Ramos (cell line): ENCODE data around the gene GNAI2.

Experiments
- in situ Hi-C: fragments of 300-500 bp; cut with MboI; formaldehyde crosslinking; loops from one replicate; pipeline ENCODE4 v1.14.3; 2022; ENCODE audit warnings: low sequenced_read_pairs; ENCODE audit not compliant: unreplicated experiment

GNAI2 gene

GRCh38 chr3:50235716-50236483 is at the start of gene GNAI2:
TSS of gene GNAI2 (plus strand) at chr3:50236204. CDS start at chr3:50236336, 132 bp downstream.
- in situ Hi-C loops: no loop called here

- in situ Hi-C loops: no loop called here
Observed at GRCh38 chr3:50187750-50188149, 48.3 kb upstream of the GNAI2 start.

GRCh38 chr3:50189274-50189673 is 46.7 kb upstream of the GNAI2 start:
- in situ Hi-C loops: no loop called here

- in situ Hi-C loops: loop anchor here (5.0 kb wide), 1 partner anchor 82 kb away; no protein-coding TSS in a partner anchor
Observed at GRCh38 chr3:50189989-50190388, 46.0 kb upstream of the GNAI2 start.

- in situ Hi-C loops: loop anchor here (5.0 kb wide), 1 partner anchor 81 kb away; no protein-coding TSS in a partner anchor
Observed at GRCh38 chr3:50190936-50191660, 44.9 kb upstream of the GNAI2 start, which contains the start of gene GNAT1. TSS of gene GNAT1 (plus strand) at chr3:50191610. CDS start at chr3:50191726, 116 bp downstream.

- in situ Hi-C loops: loop anchor here (5.0 kb wide), 1 partner anchor 80 kb away; no protein-coding TSS in a partner anchor
Observed at GRCh38 chr3:50192124-50192523, 43.9 kb upstream of the GNAI2 start.

GRCh38 chr3:50192689-50193141 is 43.3 kb upstream of the GNAI2 start:
- in situ Hi-C loops: loop anchor here (5.0 kb wide), 1 partner anchor 80 kb away; no protein-coding TSS in a partner anchor

GRCh38 chr3:50193286-50193685 is 42.7 kb upstream of the GNAI2 start:
- in situ Hi-C loops: loop anchor here (5.0 kb wide), 1 partner anchor 79 kb away; no protein-coding TSS in a partner anchor

- in situ Hi-C loops: loop anchor here (5.0 kb wide), 1 partner anchor 79 kb away; no protein-coding TSS in a partner anchor
Observed at GRCh38 chr3:50193746-50194127, 42.3 kb upstream of the GNAI2 start.

GRCh38 chr3:50194128-50194902 is 41.7 kb upstream of the GNAI2 start:
- in situ Hi-C loops: loop anchor here (5.0 kb wide), 1 partner anchor 78 kb away; no protein-coding TSS in a partner anchor

GRCh38 chr3:50194903-50195500 is 41.0 kb upstream of the GNAI2 start:
- in situ Hi-C loops: loop anchor here (5.0 kb wide), 1 partner anchor 77 kb away; no protein-coding TSS in a partner anchor

- in situ Hi-C loops: no loop called here
Observed at GRCh38 chr3:50195501-50196252, 40.3 kb upstream of the GNAI2 start.

- in situ Hi-C loops: no loop called here
Observed at GRCh38 chr3:50196253-50196801, 39.7 kb upstream of the GNAI2 start.

GRCh38 chr3:50201573-50202315 is 34.3 kb upstream of the GNAI2 start:
- in situ Hi-C loops: no loop called here

GRCh38 chr3:50202353-50203112 is 33.5 kb upstream of the GNAI2 start:
- in situ Hi-C loops: no loop called here

- in situ Hi-C loops: no loop called here
Observed at GRCh38 chr3:50203113-50203808, 32.7 kb upstream of the GNAI2 start.
